Thyroid gland (tissue), 4 donors: Measurements from ENCODE around the gene PROKR1.

ENCODE experiments used
- CTCF ChIP-seq, 6 experiments: fragments of 200-600 bp in 3 of 6; fragments of 450-650 bp in 3 of 6; sonication (generic) in 3 of 6; IDR thresholded peaks; one replicate each; pipeline ENCODE4 v1.5.1; 2016 to 2019; ENCODE audit warnings: antibody characterized with exemption in 6 of 6, mild to moderate bottlenecking in 2 of 6, inconsistent platforms in 1 of 6, moderate library complexity in 1 of 6
- POLR2A ChIP-seq, 2 donors: fragments of 450-650 bp; IDR thresholded peaks; one replicate each; pipeline ENCODE4 v1.6.1; 2017; ENCODE audit warnings: antibody characterized with exemption in 2 of 2, mild to moderate bottlenecking in 2 of 2, moderate library complexity in 1 of 2

- no peak for TF ChIP-seq CTCF (IDR thresholded peaks at IDR 0.05)
- TF ChIP-seq POLR2A (IDR thresholded peaks at IDR 0.05) = no peak
Observed at GRCh38 chr2:68646303-68646702, 2.9 kb downstream of the PROKR1 start.
